ENCODE results near the gene RBM4B. TPM values are rescaled to one million over a fixed set of nuclear protein-coding genes. Genes with fewer than 3 reads are reported as not detected.

The RBM4B gene
- total and polyA plus RNA-seq, 2 of the 13 experiments (the other 11 are each of a cell fraction or from before 2014, with no cell fraction given): 25.8 to 32.4 TPM

DNA sequence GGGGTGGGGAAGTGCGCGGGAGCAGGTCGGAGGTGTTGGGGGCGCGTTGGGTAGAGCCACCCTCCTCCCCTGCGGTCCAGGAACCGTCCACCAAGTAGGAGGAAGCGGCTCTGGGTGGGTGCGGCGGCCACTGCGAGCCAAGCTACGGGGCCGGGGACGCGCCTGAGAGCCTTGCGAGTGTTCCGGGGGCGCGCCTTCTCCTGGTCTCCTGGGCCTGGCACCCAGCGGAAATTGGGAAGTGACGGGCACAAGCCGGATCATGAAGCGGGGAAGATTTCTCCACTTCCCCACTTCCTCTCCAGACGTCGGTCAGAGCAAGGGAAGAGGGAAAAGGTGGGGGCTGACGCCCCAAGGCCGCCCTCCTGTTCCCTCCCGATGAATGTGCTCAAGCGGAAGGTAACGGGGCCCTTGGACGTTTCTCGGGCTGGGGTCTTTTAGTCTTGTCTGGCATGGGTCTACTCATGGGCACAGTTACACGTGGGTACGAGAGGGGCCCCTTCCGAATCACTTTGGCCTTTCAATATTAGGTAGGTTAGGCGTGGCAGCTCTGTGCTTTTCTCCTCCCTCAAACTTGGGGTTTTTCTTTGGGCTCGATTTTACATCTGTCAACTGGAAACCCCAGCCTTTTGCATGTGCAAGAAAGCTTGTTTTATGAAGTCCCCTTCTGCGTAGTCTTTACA is 60.4 kb downstream of the RBM4B start (continued):
- TF ChIP-seq, protein P1, sequence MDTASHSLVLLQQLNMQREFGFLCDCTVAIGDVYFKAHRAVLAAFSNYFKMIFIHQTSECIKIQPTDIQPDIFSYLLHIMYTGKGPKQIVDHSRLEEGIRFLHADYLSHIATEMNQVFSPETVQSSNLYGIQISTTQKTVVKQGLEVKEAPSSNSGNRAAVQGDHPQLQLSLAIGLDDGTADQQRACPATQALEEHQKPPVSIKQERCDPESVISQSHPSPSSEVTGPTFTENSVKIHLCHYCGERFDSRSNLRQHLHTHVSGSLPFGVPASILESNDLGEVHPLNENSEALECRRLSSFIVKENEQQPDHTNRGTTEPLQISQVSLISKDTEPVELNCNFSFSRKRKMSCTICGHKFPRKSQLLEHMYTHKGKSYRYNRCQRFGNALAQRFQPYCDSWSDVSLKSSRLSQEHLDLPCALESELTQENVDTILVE (CRISPR knock-in tag; IDR thresholded peaks at IDR 0.05): no peak
- TF ChIP-seq SAP130 (CRISPR knock-in tag; IDR thresholded peaks at IDR 0.05; ENCODE audit: low read depth) (no peak), ZNF382 (CRISPR knock-in tag; IDR thresholded peaks at IDR 0.05; ENCODE audit: borderline replicate concordance) (no peak), ARID2 (CRISPR knock-in tag; IDR thresholded peaks at IDR 0.05; ENCODE audit: borderline replicate concordance) (peak; percentile 81; the same call in 1 of the 2 replicates), ZNF253 (CRISPR knock-in tag; IDR thresholded peaks at IDR 0.05; ENCODE audit: borderline replicate concordance) (0 out of 2 replicates have a peak, but pooled peaks have one; percentile 37), ZNF850 (CRISPR knock-in tag; conservative IDR thresholded peaks at IDR 0.05) (no peak), MTA3 (CRISPR knock-in tag; IDR thresholded peaks at IDR 0.05) (no peak), MED1 (CRISPR knock-in tag; IDR thresholded peaks at IDR 0.05) (no peak), ONECUT2 (CRISPR knock-in tag; IDR thresholded peaks at IDR 0.05) (no peak), ZEB1 (IDR thresholded peaks at IDR 0.05; ENCODE audit: insufficient replicate concordance, low read depth) (peak; percentile 34), ZNF256 (CRISPR knock-in tag; conservative IDR thresholded peaks at IDR 0.05) (no peak), ZNF7 (CRISPR knock-in tag; IDR thresholded peaks at IDR 0.05) (no peak), HDAC1 (CRISPR knock-in tag; IDR thresholded peaks at IDR 0.05) (peak; percentile 19; the same call in 1 of the 2 replicates), SRSF9 (IDR thresholded peaks at IDR 0.05; ENCODE audit: borderline replicate concordance, insufficient read depth, low read depth, low read length, poor library complexity, severe bottlenecking) (no peak)
- TF ChIP-seq, protein P2, sequence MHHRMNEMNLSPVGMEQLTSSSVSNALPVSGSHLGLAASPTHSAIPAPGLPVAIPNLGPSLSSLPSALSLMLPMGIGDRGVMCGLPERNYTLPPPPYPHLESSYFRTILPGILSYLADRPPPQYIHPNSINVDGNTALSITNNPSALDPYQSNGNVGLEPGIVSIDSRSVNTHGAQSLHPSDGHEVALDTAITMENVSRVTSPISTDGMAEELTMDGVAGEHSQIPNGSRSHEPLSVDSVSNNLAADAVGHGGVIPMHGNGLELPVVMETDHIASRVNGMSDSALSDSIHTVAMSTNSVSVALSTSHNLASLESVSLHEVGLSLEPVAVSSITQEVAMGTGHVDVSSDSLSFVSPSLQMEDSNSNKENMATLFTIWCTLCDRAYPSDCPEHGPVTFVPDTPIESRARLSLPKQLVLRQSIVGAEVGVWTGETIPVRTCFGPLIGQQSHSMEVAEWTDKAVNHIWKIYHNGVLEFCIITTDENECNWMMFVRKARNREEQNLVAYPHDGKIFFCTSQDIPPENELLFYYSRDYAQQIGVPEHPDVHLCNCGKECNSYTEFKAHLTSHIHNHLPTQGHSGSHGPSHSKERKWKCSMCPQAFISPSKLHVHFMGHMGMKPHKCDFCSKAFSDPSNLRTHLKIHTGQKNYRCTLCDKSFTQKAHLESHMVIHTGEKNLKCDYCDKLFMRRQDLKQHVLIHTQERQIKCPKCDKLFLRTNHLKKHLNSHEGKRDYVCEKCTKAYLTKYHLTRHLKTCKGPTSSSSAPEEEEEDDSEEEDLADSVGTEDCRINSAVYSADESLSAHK (CRISPR knock-in tag; IDR thresholded peaks at IDR 0.05; ENCODE audit: borderline replicate concordance): no peak
- TF ChIP-seq, protein P3, sequence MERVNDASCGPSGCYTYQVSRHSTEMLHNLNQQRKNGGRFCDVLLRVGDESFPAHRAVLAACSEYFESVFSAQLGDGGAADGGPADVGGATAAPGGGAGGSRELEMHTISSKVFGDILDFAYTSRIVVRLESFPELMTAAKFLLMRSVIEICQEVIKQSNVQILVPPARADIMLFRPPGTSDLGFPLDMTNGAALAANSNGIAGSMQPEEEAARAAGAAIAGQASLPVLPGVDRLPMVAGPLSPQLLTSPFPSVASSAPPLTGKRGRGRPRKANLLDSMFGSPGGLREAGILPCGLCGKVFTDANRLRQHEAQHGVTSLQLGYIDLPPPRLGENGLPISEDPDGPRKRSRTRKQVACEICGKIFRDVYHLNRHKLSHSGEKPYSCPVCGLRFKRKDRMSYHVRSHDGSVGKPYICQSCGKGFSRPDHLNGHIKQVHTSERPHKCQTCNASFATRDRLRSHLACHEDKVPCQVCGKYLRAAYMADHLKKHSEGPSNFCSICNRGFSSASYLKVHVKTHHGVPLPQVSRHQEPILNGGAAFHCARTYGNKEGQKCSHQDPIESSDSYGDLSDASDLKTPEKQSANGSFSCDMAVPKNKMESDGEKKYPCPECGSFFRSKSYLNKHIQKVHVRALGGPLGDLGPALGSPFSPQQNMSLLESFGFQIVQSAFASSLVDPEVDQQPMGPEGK (CRISPR knock-in tag; IDR thresholded peaks at IDR 0.05): peak; percentile 1; the same call in 1 of the 2 replicates
- TF ChIP-seq, protein P4, sequence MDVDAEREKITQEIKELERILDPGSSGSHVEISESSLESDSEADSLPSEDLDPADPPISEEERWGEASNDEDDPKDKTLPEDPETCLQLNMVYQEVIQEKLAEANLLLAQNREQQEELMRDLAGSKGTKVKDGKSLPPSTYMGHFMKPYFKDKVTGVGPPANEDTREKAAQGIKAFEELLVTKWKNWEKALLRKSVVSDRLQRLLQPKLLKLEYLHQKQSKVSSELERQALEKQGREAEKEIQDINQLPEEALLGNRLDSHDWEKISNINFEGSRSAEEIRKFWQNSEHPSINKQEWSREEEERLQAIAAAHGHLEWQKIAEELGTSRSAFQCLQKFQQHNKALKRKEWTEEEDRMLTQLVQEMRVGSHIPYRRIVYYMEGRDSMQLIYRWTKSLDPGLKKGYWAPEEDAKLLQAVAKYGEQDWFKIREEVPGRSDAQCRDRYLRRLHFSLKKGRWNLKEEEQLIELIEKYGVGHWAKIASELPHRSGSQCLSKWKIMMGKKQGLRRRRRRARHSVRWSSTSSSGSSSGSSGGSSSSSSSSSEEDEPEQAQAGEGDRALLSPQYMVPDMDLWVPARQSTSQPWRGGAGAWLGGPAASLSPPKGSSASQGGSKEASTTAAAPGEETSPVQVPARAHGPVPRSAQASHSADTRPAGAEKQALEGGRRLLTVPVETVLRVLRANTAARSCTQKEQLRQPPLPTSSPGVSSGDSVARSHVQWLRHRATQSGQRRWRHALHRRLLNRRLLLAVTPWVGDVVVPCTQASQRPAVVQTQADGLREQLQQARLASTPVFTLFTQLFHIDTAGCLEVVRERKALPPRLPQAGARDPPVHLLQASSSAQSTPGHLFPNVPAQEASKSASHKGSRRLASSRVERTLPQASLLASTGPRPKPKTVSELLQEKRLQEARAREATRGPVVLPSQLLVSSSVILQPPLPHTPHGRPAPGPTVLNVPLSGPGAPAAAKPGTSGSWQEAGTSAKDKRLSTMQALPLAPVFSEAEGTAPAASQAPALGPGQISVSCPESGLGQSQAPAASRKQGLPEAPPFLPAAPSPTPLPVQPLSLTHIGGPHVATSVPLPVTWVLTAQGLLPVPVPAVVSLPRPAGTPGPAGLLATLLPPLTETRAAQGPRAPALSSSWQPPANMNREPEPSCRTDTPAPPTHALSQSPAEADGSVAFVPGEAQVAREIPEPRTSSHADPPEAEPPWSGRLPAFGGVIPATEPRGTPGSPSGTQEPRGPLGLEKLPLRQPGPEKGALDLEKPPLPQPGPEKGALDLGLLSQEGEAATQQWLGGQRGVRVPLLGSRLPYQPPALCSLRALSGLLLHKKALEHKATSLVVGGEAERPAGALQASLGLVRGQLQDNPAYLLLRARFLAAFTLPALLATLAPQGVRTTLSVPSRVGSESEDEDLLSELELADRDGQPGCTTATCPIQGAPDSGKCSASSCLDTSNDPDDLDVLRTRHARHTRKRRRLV (CRISPR knock-in tag; IDR thresholded peaks at IDR 0.05): peak; percentile 69
- TF ChIP-seq, protein P5, sequence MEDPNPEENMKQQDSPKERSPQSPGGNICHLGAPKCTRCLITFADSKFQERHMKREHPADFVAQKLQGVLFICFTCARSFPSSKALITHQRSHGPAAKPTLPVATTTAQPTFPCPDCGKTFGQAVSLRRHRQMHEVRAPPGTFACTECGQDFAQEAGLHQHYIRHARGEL (CRISPR knock-in tag; IDR thresholded peaks at IDR 0.05): no peak

All from HepG2 (cell line).